NCI-H1436 treated with DMSO at 0.1 percent for 48 hours (cell line): ENCODE data around the gene AFG1L.
"Not testable (repeated sequence)": the region's sequence is repeated elsewhere in the genome, so short reads cannot be mapped to it uniquely, and the experiment has no call there.

Source experiments
- DNase-seq: peaks from one replicate; lab custom pipeline; 2025; lab: John Stamatoyannopoulos, UW

AFG1L gene

GRCh38 chr6:108291091-108291490, 3.8 kb upstream of the AFG1L start:
- DNase-seq: no peak

GRCh38 chr6:108292561-108292960, 2.3 kb upstream of the AFG1L start:
- not testable (repeated sequence) for DNase-seq

- DNase-seq: no peak
These were observed 1.1 kb upstream of the AFG1L start for GRCh38 chr6:108293527-108294296.

- no peak for DNase-seq
These were observed 542 bp upstream of the AFG1L start for GRCh38 chr6:108294297-108294726.

GRCh38 chr6:108295676-108296075, 822 bp downstream of the AFG1L start:
- DNase-seq: no peak

- DNase-seq: no peak
These were observed 7.5 kb downstream of the AFG1L start for GRCh38 chr6:108302386-108302785.

- DNase-seq: no peak
These were observed 9.8 kb downstream of the AFG1L start for GRCh38 chr6:108304646-108305045.

GRCh38 chr6:108308641-108309040, 13.8 kb downstream of the AFG1L start:
- DNase-seq: not testable (repeated sequence)

- no peak for DNase-seq
These were observed 15.0 kb downstream of the AFG1L start for GRCh38 chr6:108309844-108310243.

GRCh38 chr6:108312605-108313004, 17.8 kb downstream of the AFG1L start:
- no peak for DNase-seq

- no peak for DNase-seq
These were observed 26.4 kb downstream of the AFG1L start for GRCh38 chr6:108321253-108321747.

- no peak for DNase-seq
These were observed 27.9 kb downstream of the AFG1L start for GRCh38 chr6:108322728-108323127.

- no peak for DNase-seq
These were observed 29.0 kb downstream of the AFG1L start for GRCh38 chr6:108323710-108324466.

- DNase-seq: not testable (repeated sequence)
These were observed 35.4 kb downstream of the AFG1L start for GRCh38 chr6:108330221-108330785.

- no peak for DNase-seq
These were observed 36.0 kb downstream of the AFG1L start for GRCh38 chr6:108330806-108331205.

GRCh38 chr6:108331982-108332381, 37.1 kb downstream of the AFG1L start:
- DNase-seq: no peak

GRCh38 chr6:108336971-108337370, 42.1 kb downstream of the AFG1L start:
- DNase-seq: no peak

- DNase-seq: no peak
These were observed 42.9 kb downstream of the AFG1L start for GRCh38 chr6:108337721-108338120.

- no peak for DNase-seq
These were observed 46.5 kb downstream of the AFG1L start for GRCh38 chr6:108341372-108341771.

- no peak for DNase-seq
These were observed 49.0 kb downstream of the AFG1L start for GRCh38 chr6:108343894-108344293.

- DNase-seq: no peak
These were observed 53.9 kb downstream of the AFG1L start for GRCh38 chr6:108348655-108349349.

- no peak for DNase-seq
These were observed 55.7 kb downstream of the AFG1L start for GRCh38 chr6:108350528-108350927.
